ENCODE data around the gene APCDD1. TPM values are rescaled to one million over a fixed set of nuclear protein-coding genes. Genes with fewer than 3 reads are reported as not detected.

APCDD1 gene
- polyA plus RNA-seq, 1 of the 3 experiments (the other 2 are of a cell fraction): 0.02 TPM

GRCh38 chr18:10519366-10519765 is 64.9 kb downstream of the APCDD1 start:
- H3K4me3 ChIP-seq (ENCODE audit: low read depth in 2 of 2, low read length in 1 of 2): peak overlapping the region in 1 of 2 experiments; percentile 37; a peak in 1 of 4 replicates

DNA sequence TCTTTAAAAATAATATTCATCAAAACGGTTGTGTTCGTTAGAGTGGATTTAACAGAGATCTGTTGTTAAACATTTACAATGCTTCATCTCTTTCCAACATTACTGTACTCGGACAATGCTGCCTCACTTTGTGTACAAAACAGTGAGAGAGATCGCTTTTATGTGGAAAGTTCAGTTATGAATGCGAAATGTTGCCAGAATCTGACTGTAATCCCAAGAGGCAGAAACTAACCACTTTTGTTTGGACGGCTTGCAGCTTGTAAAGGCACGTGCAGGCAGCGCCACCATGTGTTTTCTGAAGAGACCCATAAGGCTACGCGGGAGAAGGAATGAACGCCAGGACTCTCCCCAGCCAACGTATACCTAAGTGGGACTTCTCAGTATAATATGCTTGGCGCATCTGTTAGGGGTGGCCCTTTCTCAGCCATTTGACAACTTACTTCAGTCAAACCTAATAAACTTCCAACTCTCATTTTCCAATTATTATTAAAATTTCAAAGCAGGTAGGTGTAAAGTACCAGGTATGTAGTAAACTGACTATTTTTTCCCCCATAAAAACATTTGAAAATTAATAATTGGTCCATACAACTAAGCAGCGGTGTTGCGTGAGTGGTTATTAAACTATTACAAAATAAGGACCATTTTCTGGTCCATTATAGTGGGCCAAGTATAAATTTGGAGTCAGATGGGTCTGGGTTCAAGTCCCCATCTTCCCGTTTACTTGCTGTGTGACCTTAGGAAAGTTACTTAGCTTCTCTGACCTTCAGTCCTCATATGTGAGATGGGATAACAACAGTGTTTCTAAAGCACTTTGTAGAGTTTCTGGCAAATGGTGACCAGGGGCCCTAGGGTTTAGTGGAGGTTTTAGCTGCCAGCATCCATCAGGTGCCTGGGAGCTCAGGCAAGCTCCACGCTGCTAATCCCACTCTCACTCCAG is 65.8 kb downstream of the APCDD1 start:
- no peaks in the 10 kb centered on the region for H4K20me1 ChIP-seq (ENCODE audit: insufficient read depth)
- peak overlapping the region; percentile 23; the same call in 1 of the 2 replicates for H2AFZ ChIP-seq (ENCODE audit: low read depth)
- DNase-seq: peak; percentile 73
- H3K4me2 ChIP-seq: no peak overlapping the region
- 25% methylated on average over 17 of the region's 17 CpGs for WGBS (ENCODE audit: low lambda C conversion rate)
- H3K4me1 ChIP-seq (ENCODE audit: control insufficient read depth in 1 of 2, insufficient read depth in 2 of 2, low read depth in 1 of 2, low read length in 1 of 2): peaks cover 0 to 12% of the 10 kb centered on the region in 2 experiments; a peak in 3 of 4 replicates
- no peak overlapping the region for H3K27ac ChIP-seq (ENCODE audit: low read depth in 2 of 2, low read length in 1 of 2)
- H3F3A ChIP-seq (replicated peaks; ENCODE audit: insufficient read depth): no peaks in the 10 kb centered on the region
- peak overlapping the region in 1 of 2 experiments; percentile 37; a peak in 1 of 4 replicates for H3K4me3 ChIP-seq (ENCODE audit: low read depth in 2 of 2, low read length in 1 of 2)
- no peaks in the 10 kb centered on the region for H3K79me2 ChIP-seq (ENCODE audit: insufficient read depth)
- H3K9me3 ChIP-seq: no peaks in the 10 kb centered on the region
- ChIA-PET CTCF (interaction anchor here (0.7 to 6.6 kb wide), 28 partner anchors 9 to 560 kb away, joined by 3 to 210 read pairs (median 4); no protein-coding TSS in a partner anchor), POLR2A (no interaction called here)
- H3K9me2 ChIP-seq: no peaks in the 10 kb centered on the region
- no peak overlapping the region for H3K9ac ChIP-seq
- no peaks in the 10 kb centered on the region; the same call in 1 of the 2 replicates for H3K27me3 ChIP-seq (ENCODE audit: insufficient read depth)
- no peaks in the 10 kb centered on the region for H3K36me3 ChIP-seq (replicated peaks in 1 of 2; ENCODE audit: control insufficient read depth in 1 of 2, insufficient read depth in 2 of 2, low read length in 1 of 2)
- TF ChIP-seq FOXJ3 (CRISPR knock-in tag; IDR thresholded peaks at IDR 0.05) (no peak), NRF1 (IDR thresholded peaks at IDR 0.05; ENCODE audit: low read depth, low read length) (no peak), ELF1 (IDR thresholded peaks at IDR 0.05) (no peak), SMC3 (IDR thresholded peaks at IDR 0.05; ENCODE audit: low read depth, low read length) (peak; percentile 97), RAD21 (IDR thresholded peaks at IDR 0.05; ENCODE audit: low read length) (peak; percentile 98), FOSL2 (IDR thresholded peaks at IDR 0.05; ENCODE audit: borderline replicate concordance, low read depth) (no peak), EP300 (IDR thresholded peaks at IDR 0.05; ENCODE audit: borderline replicate concordance in 1 of 2, low read depth in 1 of 2, low read length in 1 of 2) (no peak), YY1 (IDR thresholded peaks at IDR 0.05; ENCODE audit: low read depth) (no peak), RCOR1 (IDR thresholded peaks at IDR 0.05; ENCODE audit: low read length) (no peak)
- TF ChIP-seq, protein P1, sequence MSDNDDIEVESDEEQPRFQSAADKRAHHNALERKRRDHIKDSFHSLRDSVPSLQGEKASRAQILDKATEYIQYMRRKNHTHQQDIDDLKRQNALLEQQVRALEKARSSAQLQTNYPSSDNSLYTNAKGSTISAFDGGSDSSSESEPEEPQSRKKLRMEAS (IDR thresholded peaks at IDR 0.05; ENCODE audit: low read depth): 0 out of 2 replicates have a peak, but pooled peaks have one; percentile 23
- TF ChIP-seq, protein P2, sequence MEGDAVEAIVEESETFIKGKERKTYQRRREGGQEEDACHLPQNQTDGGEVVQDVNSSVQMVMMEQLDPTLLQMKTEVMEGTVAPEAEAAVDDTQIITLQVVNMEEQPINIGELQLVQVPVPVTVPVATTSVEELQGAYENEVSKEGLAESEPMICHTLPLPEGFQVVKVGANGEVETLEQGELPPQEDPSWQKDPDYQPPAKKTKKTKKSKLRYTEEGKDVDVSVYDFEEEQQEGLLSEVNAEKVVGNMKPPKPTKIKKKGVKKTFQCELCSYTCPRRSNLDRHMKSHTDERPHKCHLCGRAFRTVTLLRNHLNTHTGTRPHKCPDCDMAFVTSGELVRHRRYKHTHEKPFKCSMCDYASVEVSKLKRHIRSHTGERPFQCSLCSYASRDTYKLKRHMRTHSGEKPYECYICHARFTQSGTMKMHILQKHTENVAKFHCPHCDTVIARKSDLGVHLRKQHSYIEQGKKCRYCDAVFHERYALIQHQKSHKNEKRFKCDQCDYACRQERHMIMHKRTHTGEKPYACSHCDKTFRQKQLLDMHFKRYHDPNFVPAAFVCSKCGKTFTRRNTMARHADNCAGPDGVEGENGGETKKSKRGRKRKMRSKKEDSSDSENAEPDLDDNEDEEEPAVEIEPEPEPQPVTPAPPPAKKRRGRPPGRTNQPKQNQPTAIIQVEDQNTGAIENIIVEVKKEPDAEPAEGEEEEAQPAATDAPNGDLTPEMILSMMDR (IDR thresholded peaks at IDR 0.05): peak; percentile 88

More at GRCh38 chr18:10519366-10519765, 64.9 kb downstream of the APCDD1 start:
- Histone ChIP-seq H2AFZ (ENCODE audit: low read depth) (no peak overlapping the region), H3K4me2 (no peak overlapping the region), H4K20me1 (ENCODE audit: insufficient read depth) (no peaks in the 10 kb centered on the region), H3K36me3 (replicated peaks in 1 of 2; ENCODE audit: control insufficient read depth in 1 of 2, insufficient read depth in 2 of 2, low read length in 1 of 2) (no peaks in the 10 kb centered on the region), H3K27me3 (ENCODE audit: insufficient read depth) (no peaks in the 10 kb centered on the region; the same call in 1 of the 2 replicates), H3K27ac (ENCODE audit: low read depth in 2 of 2, low read length in 1 of 2) (no peak overlapping the region), H3F3A (replicated peaks; ENCODE audit: insufficient read depth) (no peaks in the 10 kb centered on the region), H3K9ac (no peak overlapping the region), H3K9me3 (no peaks in the 10 kb centered on the region), H3K4me1 (ENCODE audit: control insufficient read depth in 1 of 2, insufficient read depth in 2 of 2, low read depth in 1 of 2, low read length in 1 of 2) (peaks cover 0 to 12% of the 10 kb centered on the region in 2 experiments; a peak in 3 of 4 replicates), H3K9me2 (no peaks in the 10 kb centered on the region), H3K79me2 (ENCODE audit: insufficient read depth) (no peaks in the 10 kb centered on the region)
- CTCF ChIA-PET: interaction anchor here (0.8 to 6.6 kb wide), 33 partner anchors 9 to 559 kb away, joined by 3 to 210 read pairs (median 5); no protein-coding TSS in a partner anchor
- TF ChIP-seq SIN3A (IDR thresholded peaks at IDR 0.05; ENCODE audit: borderline replicate concordance, low read depth, low read length): no peak
- TF ChIP-seq FOSL2 (IDR thresholded peaks at IDR 0.05; ENCODE audit: borderline replicate concordance, low read depth): no peak
- TF ChIP-seq EP300 (IDR thresholded peaks at IDR 0.05; ENCODE audit: borderline replicate concordance in 1 of 2, low read depth in 1 of 2, low read length in 1 of 2): no peak
- TF ChIP-seq TAF1 (IDR thresholded peaks at IDR 0.05; ENCODE audit: borderline replicate concordance, low read depth, low read length): no peak
- TF ChIP-seq GABPA (IDR thresholded peaks at IDR 0.05; ENCODE audit: low read depth): no peak
- no peak for TF ChIP-seq FOXJ3 (CRISPR knock-in tag; IDR thresholded peaks at IDR 0.05)
- no peak for TF ChIP-seq FOXM1 (IDR thresholded peaks at IDR 0.05; ENCODE audit: low read depth)
- no peak for TF ChIP-seq PBX3 (IDR thresholded peaks at IDR 0.05)
- no peak for TF ChIP-seq NFIC (IDR thresholded peaks at IDR 0.05; ENCODE audit: borderline replicate concordance)
- TF ChIP-seq SMC3 (IDR thresholded peaks at IDR 0.05; ENCODE audit: low read depth, low read length): no peak
- no peak for TF ChIP-seq RCOR1 (IDR thresholded peaks at IDR 0.05; ENCODE audit: low read length)
- no peak for TF ChIP-seq ELF1 (IDR thresholded peaks at IDR 0.05)
- no peak for TF ChIP-seq POLR2AphosphoS5 (IDR thresholded peaks at IDR 0.05; ENCODE audit: low read depth, low read length)
- no peak for TF ChIP-seq TEAD4 (IDR thresholded peaks at IDR 0.05; ENCODE audit: borderline replicate concordance, insufficient read depth)
- TF ChIP-seq RXRA (IDR thresholded peaks at IDR 0.05; ENCODE audit: borderline replicate concordance, low read depth): no peak
- POLR2A ChIA-PET: no interaction called here
- no peak for DNase-seq
- 25% methylated on average over 2 of the region's 2 CpGs for WGBS (ENCODE audit: low lambda C conversion rate)
